GM19438 (cell line): ENCODE measurements around the gene BORCS5.
"Not testable (repeated sequence)": the region's sequence is repeated elsewhere in the genome, so short reads cannot be mapped to it uniquely, and the experiment has no call there.

Experiments
- ATAC-seq: cut with Tn5 transposase; IDR thresholded peaks from one replicate; pipeline ENCODE4 v1.9.1; 2021; ENCODE audit warnings: low read depth; ENCODE audit not compliant: unreplicated experiment

BORCS5 gene

DNA sequence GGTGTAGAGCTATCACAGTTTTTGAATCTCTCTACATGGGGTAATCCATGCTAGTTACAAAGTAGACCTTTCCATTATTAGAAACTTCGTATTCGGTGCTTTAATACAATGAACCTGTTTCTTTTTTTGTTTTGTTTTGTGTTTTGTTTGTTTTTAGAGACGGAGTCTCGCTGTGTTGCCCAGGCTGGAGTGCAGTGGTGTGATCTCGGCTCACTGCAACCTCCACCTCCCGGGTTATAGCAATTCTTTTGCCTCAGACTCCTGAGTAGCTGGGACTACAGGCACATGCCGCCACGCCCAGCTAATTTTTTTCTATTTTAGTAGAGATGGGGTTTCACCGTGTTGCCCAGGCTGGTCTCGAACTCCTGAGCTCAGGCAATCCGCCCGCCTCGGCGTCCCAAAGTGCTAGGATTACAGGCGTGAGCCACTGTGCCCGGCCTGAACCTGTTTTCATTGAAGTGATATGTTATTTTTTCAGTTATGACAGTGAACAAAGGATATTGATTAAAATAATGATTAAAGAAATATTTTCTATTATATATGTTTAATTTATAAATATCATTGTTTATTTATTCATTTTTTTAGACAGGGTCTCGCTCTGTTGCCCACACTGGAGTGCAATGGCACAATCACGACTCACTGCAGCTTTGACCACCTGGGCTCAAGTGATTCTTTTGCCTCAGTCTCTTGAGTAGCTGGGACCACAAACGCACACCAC lies 5.3 kb upstream of the BORCS5 start:
- ATAC-seq, result not testable (repeated sequence)

DNA sequence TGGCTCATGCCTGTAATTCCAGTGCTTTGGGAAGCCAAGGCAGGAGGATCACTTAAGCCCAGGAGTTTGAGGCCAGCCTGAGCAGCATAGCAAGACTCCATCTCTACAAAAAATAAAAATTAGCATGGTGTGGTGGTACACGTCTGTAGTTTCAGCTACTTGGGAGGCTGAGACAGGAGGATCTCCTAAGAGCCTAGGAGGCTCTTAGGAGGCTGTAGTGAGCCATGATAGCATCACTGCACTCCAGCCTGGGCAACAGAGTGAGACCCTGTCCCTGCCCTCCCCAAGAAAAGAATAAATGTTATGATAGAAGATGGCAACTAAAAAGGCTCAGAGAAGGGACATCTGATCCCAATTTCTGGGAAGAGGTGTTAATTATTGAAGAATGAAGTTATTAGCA lies 3.6 kb upstream of the BORCS5 start:
- no peak for ATAC-seq

DNA sequence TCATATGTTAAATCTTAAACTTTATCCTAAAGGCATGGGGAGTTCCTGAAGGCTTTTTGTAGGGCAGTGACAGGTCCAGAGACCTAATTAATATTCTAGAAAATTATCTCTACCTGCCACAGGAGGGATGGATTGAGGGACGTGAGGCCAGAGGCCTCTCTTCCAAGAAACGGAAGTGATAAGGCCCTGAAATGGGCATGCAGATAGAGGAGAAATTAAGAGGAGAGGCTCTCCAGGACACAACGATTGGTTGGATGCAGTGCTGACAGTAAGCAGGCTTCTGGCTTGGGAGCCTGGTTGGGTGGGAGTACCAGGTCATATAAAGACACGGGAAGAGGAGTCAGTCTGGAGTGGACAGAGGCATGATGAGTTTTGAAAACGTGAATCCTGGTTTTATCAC lies 3.1 kb upstream of the BORCS5 start:
- ATAC-seq, result no peak

GRCh38 chr12:12356467-12356895 lies 397 bp upstream of the BORCS5 start:
- ATAC-seq, result no peak

- ATAC-seq, result peak; percentile 5
Observed at GRCh38 chr12:12357719-12358461, 1.0 kb downstream of the BORCS5 start.

- ATAC-seq, result no peak
Observed at GRCh38 chr12:12358528-12358927, 1.6 kb downstream of the BORCS5 start.

DNA sequence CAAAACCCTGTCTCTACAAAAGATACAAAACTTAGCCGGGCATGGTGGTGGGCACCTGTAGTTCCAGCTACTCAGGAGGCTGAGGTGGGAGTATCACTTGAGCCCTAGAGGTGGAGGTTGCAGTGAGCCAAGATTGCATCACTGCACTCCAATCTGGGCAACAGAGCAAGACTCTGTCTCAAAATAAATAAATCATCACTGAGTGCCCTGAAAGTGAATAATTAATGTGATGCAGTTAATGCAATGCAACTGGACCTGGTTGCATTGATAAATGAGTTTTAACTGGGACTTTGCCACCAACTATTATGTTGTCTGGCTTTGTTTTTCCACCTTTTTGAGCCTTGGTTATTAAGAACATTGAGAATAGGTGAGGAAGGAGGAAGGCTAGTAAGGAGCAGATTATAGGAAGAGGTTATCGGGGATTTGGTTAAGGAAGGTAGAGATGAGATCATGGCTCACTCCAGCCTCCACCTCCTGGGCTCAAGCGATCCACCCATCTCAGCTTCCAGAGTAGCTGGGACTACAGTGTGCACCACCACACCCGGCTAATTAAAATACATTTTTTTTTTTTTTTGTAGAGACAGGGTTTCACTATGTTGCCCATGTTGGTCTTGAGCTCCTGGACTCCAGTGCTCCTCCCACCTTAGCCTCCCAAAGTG lies 8.0 kb downstream of the BORCS5 start:
- ATAC-seq, result no peak

- ATAC-seq, result no peak
Observed at GRCh38 chr12:12365446-12365802, 8.5 kb downstream of the BORCS5 start.

GRCh38 chr12:12365931-12366431 lies 9.1 kb downstream of the BORCS5 start:
- no peak for ATAC-seq

- ATAC-seq, result no peak
Observed at GRCh38 chr12:12366701-12367481, 10.0 kb downstream of the BORCS5 start.

DNA sequence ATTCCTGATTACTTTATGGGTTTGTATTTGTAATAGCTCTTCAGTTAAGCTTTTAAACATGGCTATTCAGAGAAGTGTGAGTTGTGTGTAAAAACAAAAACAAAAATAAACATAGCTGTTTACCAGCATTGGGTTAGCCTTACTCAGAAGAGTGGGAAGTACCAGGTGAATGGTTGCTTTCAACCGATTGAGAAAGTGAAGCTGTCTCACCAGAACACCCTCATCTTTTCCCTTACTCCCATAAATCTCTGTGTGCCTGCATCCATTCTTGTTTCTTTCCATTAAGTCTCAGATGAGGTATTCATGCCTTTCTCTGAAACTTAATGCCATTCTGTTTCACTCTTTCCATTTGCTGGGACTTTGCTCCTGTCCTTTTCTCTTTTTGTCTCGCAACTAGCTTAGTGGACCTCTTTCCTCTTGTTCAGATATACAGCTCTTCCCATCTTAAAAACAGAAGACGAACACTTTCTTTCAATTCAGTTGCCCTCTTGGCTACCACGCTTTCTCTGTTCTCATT lies 10.7 kb downstream of the BORCS5 start:
- no peak for ATAC-seq

DNA sequence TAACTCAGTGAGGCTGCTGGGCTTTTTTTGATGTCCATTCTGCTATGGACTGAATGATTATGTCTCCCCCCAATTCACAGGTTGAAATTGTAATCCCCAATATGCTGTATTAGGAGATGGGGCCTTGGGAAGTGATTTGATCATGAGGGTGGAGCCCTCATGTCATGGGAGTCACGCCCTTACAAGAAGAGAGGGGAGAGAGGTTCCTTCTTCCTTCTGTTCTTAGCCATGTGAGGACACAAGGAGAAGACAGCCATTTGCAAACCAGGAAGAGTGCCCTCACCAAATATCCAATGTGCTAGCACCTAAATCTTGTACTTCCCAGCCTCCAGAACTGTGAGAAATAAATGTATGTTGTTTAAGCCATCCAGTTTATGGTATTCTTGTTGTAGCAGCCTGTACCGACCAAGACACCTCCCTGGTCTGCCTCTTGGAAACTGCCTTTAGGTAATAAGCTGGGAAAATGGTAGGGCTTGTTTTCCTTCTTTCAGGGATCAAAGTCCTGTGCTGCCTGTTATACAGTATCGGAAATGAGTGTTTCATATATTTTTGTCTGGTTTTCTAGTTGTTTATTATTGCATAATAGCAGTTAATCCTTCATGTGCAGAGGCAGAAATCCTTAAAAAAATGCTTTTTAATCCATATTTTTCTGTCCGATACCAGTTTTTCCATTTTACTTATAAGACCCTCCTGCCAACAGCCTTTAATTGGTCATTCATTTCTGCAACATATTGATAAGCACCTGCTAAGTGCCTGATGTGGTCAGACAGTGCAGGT lies 16.3 kb downstream of the BORCS5 start:
- no peak for ATAC-seq

- ATAC-seq, result no peak
Observed at GRCh38 chr12:12376646-12377448, 20.0 kb downstream of the BORCS5 start.

DNA sequence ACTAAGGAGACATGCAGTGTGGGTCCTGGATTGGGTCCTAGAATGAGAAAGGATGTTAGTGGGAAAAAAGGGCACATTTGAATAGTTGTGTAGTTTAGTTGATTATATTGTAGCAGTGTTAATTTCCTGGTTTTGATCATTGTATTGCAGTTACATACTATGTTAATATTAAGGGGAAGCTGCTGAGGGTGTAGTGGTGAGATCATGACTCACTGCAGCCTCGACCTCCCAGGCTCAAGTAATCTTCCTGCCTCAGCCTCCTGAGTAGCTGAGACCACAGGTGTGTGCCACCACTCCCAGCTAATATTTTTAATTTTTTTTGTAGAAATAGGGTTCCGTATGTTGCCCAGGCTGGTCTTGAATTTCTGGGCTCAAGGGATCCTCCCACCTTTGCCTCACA lies 21.7 kb downstream of the BORCS5 start:
- no peak for ATAC-seq

DNA sequence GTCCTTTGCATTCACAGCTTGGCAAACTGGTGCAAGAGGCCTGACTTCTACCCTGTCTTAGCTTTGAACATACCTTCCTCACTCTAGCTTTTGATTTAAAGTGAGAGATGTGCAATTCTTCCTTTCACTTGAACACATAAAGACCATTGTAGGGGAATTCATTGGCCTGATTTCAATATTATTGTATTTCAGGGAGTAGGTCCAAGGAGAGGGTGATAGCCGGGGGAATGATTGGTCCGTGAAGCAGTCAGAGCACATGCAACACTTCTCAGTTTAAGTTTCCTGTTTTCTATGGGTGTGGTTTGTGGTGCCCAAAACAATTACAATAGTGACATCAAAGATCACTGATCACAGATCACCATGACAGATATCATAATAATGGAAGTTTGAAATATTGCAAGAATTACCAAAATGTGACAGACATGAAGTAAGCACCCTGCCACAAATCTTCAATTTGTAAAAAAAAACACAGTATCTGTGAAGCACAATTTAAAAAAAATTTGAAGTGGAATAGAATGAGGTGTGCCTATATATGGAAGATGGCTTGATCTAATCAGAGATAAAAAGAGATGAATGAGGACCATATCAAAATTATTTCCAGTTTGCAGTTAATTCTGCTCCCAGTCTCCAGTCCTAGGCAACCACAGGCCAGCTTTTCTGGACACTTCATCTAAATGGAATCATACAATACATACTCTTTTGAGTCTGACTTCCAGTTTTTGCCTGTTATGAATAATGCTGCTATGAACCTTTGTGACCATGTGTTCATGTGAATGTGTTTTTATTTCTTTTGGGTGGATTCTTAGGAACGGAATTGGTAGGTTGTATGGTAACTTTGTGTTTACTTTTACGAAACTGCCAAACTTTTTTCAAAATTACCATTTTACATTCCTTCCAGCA lies 23.2 kb downstream of the BORCS5 start:
- ATAC-seq, result no peak

- no peak for ATAC-seq
Observed at GRCh38 chr12:12380949-12381593, 24.2 kb downstream of the BORCS5 start.

- ATAC-seq, result no peak
Observed at GRCh38 chr12:12381982-12382381, 25.1 kb downstream of the BORCS5 start.
